ENCODE measurements around the gene MRFAP1.
"Not testable (repeated sequence)": the region's sequence is repeated elsewhere in the genome, so short reads cannot be mapped to it uniquely, and the experiment has no call there.

The MRFAP1 gene

GRCh38 chr4:6634746-6635145 lies 5.7 kb upstream of the MRFAP1 start:
- DNase-seq (ENCODE audit: low read depth): no peak

- no peak for DNase-seq (ENCODE audit: low read depth)
Observed at GRCh38 chr4:6639137-6639680, 1.3 kb upstream of the MRFAP1 start.

- DNase-seq (ENCODE audit: low read depth): no peak
Observed at GRCh38 chr4:6641164-6641970, 882 bp downstream of the MRFAP1 start.

- DNase-seq (ENCODE audit: low read depth): no peak
Observed at GRCh38 chr4:6641971-6642320, 1.5 kb downstream of the MRFAP1 start.

- no peak for DNase-seq (ENCODE audit: low read depth)
Observed at GRCh38 chr4:6643141-6643847, 2.8 kb downstream of the MRFAP1 start.

GRCh38 chr4:6644792-6645530 lies 4.5 kb downstream of the MRFAP1 start:
- no peak for DNase-seq (ENCODE audit: low read depth)

- DNase-seq (ENCODE audit: low read depth): no peak
Observed at GRCh38 chr4:6647169-6647568, 6.7 kb downstream of the MRFAP1 start.

- DNase-seq (ENCODE audit: low read depth): no peak
Observed at GRCh38 chr4:6647582-6648230, 7.2 kb downstream of the MRFAP1 start.

GRCh38 chr4:6649216-6649615 lies 8.7 kb downstream of the MRFAP1 start:
- no peak for DNase-seq (ENCODE audit: low read depth)

GRCh38 chr4:6654211-6654610 lies 13.7 kb downstream of the MRFAP1 start:
- not testable (repeated sequence) for DNase-seq (ENCODE audit: low read depth)

GRCh38 chr4:6655291-6655690 lies 14.8 kb downstream of the MRFAP1 start:
- DNase-seq (ENCODE audit: low read depth): not testable (repeated sequence)

- DNase-seq (ENCODE audit: low read depth): no peak
Observed at GRCh38 chr4:6655924-6656323, 15.4 kb downstream of the MRFAP1 start.

- DNase-seq (ENCODE audit: low read depth): no peak
Observed at GRCh38 chr4:6657242-6658208, 17.0 kb downstream of the MRFAP1 start.

- DNase-seq (ENCODE audit: low read depth): no peak
Observed at GRCh38 chr4:6658209-6658595, 17.7 kb downstream of the MRFAP1 start.

- no peak for DNase-seq (ENCODE audit: low read depth)
Observed at GRCh38 chr4:6658597-6659075, 18.2 kb downstream of the MRFAP1 start.

GRCh38 chr4:6659897-6660296 lies 19.4 kb downstream of the MRFAP1 start:
- no peak for DNase-seq (ENCODE audit: low read depth)

GRCh38 chr4:6660430-6660829 lies 19.9 kb downstream of the MRFAP1 start:
- DNase-seq (ENCODE audit: low read depth): no peak

GRCh38 chr4:6662591-6662990 lies 22.1 kb downstream of the MRFAP1 start:
- DNase-seq (ENCODE audit: low read depth): no peak

GRCh38 chr4:6663596-6664393 lies 23.3 kb downstream of the MRFAP1 start:
- DNase-seq (ENCODE audit: low read depth): no peak

- no peak for DNase-seq (ENCODE audit: low read depth)
Observed at GRCh38 chr4:6665320-6665654, 24.8 kb downstream of the MRFAP1 start.
